Muscle of back (tissue), 11 donors: Measurements from ENCODE around the gene KIF1B. TPM values are rescaled to one million over a fixed set of nuclear protein-coding genes. Genes with fewer than 3 reads are reported as not detected.

ENCODE experiments used
- DNase-seq, 3 donors: peaks; one replicate each; pipeline versions ENCODE4 v3.0.0 to v3.0.0-alpha.2; 2013
- polyA plus RNA-seq, 10 donors: library from polyadenylated mRNA; unstranded; fragments of 120-200 nt; gene quantifications; one replicate each; pipeline ENCODE4 v1.2.1, GENCODE V29; 2013; ENCODE audit not compliant: insufficient read length in 10 of 10

The KIF1B gene
- polyA plus RNA-seq, 10 donors = 90.6 to 218 (median 169) TPM

- DNase-seq = no peak
Measured at GRCh38 chr1:10271090-10271489, 60.7 kb downstream of the KIF1B start.

GRCh38 chr1:10271869-10272268 lies 61.5 kb downstream of the KIF1B start:
- DNase-seq = no peak

- DNase-seq = no peak
Measured at GRCh38 chr1:10272274-10272673, 61.9 kb downstream of the KIF1B start.

- no peak for DNase-seq
Measured at GRCh38 chr1:10278880-10279279, 68.5 kb downstream of the KIF1B start.

- peak in 1 of 3 donors; percentile 24 for DNase-seq
Measured at GRCh38 chr1:10280439-10281350, 70.3 kb downstream of the KIF1B start.

GRCh38 chr1:10283318-10283984 lies 73.1 kb downstream of the KIF1B start:
- DNase-seq = no peak

GRCh38 chr1:10286244-10286643 lies 75.9 kb downstream of the KIF1B start:
- DNase-seq = peak; percentile 30 to 62 (median 32)

- no peak for DNase-seq
Measured at GRCh38 chr1:10287023-10287645, 76.8 kb downstream of the KIF1B start.

- no peak for DNase-seq
Measured at GRCh38 chr1:10288029-10288615, 77.8 kb downstream of the KIF1B start.

GRCh38 chr1:10291705-10292104 lies 81.3 kb downstream of the KIF1B start:
- DNase-seq = no peak

GRCh38 chr1:10292188-10292587 lies 81.8 kb downstream of the KIF1B start:
- no peak for DNase-seq

GRCh38 chr1:10295481-10296085 lies 85.2 kb downstream of the KIF1B start:
- no peak for DNase-seq

- no peak for DNase-seq
Measured at GRCh38 chr1:10299151-10299550, 88.8 kb downstream of the KIF1B start.

- DNase-seq = no peak
Measured at GRCh38 chr1:10302416-10302815, 92.0 kb downstream of the KIF1B start.

GRCh38 chr1:10304295-10304694 lies 93.9 kb downstream of the KIF1B start:
- no peak for DNase-seq

GRCh38 chr1:10306435-10306834 lies 96.1 kb downstream of the KIF1B start:
- DNase-seq = no peak

GRCh38 chr1:10308001-10308400 lies 97.6 kb downstream of the KIF1B start:
- DNase-seq = no peak

- DNase-seq = no peak
Measured at GRCh38 chr1:10309243-10310011, 99.1 kb downstream of the KIF1B start.

GRCh38 chr1:10316752-10317151 lies 106.4 kb downstream of the KIF1B start:
- DNase-seq = no peak

- no peak for DNase-seq
Measured at GRCh38 chr1:10319750-10320149, 109.4 kb downstream of the KIF1B start.

GRCh38 chr1:10320336-10320735 lies 110.0 kb downstream of the KIF1B start:
- no peak for DNase-seq
